HAP-1 (cell line): ENCODE measurements around the gene TACR1.
A peak's percentile ranks its signal among the peaks of the same experiment; 100 is the strongest.

Experiments
- DNase-seq, 2 experiments: peaks; one replicate each; pipeline ENCODE4 v3.0.0-alpha.2; 2016 to 2020; ENCODE audit warnings: low spot score in 2 of 2
- H3K27me3 ChIP-seq: fragments of 250-450 bp; sonication (Bioruptor Pico); 2 replicates; pipeline ENCODE4 v1.5.1; 2020; ENCODE audit warnings: low read depth, mild to moderate bottlenecking, moderate library complexity
- H3K36me3 ChIP-seq: fragments of 250-450 bp; sonication (Bioruptor Pico); replicated peaks from 2 replicates; pipeline ENCODE4 v1.5.1; 2020; ENCODE audit warnings: mild to moderate bottlenecking
- H3K4me1 ChIP-seq: fragments of 250-450 bp; sonication (Bioruptor Pico); 2 replicates; pipeline ENCODE4 v1.5.1; 2020; ENCODE audit warnings: mild to moderate bottlenecking
- H3K4me3 ChIP-seq: fragments of 250-450 bp; sonication (Bioruptor Pico); 2 replicates; pipeline ENCODE4 v1.5.1; 2020; ENCODE audit warnings: mild to moderate bottlenecking, moderate library complexity
- H3K9me3 ChIP-seq: fragments of 250-450 bp; sonication (Bioruptor Pico); 2 replicates; pipeline ENCODE4 v1.5.1; 2020; ENCODE audit warnings: mild to moderate bottlenecking, moderate library complexity
- in situ Hi-C: fragments of 300-500 bp; cut with MboI; formaldehyde crosslinking; loops from 3 replicates; pipeline ENCODE4 v1.14.3; 2020; ENCODE audit warnings: low sequenced_read_pairs, inconsistent platforms, mixed read lengths

TACR1 gene

DNA sequence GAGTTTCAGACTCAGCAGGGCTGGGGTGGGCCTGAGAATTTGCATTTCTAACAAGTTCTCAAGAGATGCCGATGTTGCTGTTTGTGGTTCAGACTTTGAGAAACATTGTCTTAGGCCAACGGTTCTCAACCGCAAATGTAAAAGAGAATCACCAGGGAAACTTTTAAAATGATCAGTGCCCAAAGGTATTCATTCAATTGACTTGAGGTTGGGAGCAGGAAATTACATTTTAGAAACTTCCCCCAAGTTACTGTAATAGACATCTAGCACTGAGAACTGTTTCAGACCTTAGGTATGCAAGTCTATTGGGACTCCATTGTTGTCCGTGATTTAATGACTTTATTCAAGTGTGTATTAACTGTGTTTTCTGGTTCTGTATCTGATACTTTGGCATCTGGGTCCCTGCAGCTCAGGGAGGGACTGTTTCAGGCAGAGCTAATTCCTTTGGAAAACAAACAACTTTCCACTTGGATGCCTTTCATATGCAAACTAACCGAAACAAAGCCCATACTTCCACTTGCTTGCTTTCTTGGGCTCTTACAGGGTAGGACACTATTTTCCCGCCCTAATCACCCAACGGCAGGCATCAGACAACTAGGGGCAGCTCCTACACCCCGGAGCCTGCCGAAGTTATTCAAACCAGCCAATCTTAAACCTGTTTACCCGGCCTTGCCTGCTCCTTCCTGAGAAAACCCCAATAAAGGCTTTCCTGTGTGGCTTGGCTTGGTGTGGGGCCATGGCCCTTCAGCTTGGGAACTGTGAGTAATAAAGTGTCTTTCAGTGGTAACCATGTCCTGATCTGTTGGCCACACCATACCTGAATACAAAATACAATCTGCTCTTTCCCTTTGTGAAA, 143.3 kb downstream of the TACR1 start:
- DNase-seq: peak; percentile 80 to 98
- H3K36me3 ChIP-seq: no peaks in the 10 kb centered on the region
- in situ Hi-C loops: loop anchor here (10.0 kb wide), 1 partner anchor 549 kb away; no protein-coding TSS in a partner anchor
- no peaks in the 10 kb centered on the region for H3K27me3 ChIP-seq
- H3K9me3 ChIP-seq: no peaks in the 10 kb centered on the region
- peaks cover 23% of the 10 kb centered on the region for H3K4me1 ChIP-seq
- no peak overlapping the region for H3K4me3 ChIP-seq

DNA sequence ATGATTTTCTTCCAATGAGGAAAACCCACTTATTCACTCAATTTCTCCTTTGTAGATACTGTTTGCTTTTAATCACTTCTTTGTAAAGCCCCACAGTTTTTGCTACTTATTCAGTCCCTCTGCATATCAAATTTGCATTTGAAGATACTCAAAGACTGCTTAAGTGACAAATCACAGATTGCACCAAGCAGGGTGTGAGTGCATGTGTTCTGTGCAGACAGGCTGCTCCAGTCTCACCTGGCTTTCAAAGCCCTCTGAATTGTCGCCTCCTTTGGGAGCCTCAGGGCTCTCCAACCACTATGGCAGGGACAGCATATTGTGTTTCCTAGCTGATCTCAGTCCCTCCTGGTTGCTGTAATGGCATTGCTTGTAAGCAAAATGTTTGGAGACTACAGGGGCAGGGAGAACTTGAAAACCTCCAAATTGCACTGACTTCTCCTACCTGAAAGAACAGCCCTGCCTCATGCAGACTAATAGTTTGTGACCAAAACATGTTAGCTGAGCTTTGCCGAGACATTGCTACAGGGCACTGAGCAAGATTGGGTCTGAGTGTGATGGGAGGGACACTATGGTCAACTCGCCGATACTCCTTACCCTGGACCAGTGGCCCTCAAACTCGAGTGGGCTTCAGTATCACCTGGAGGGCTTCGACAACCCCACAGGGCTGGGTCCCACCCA, 144.0 kb downstream of the TACR1 start:
- H3K4me1 ChIP-seq: peaks cover 23% of the 10 kb centered on the region
- no peaks in the 10 kb centered on the region for H3K9me3 ChIP-seq
- in situ Hi-C loops: loop anchor here (10.0 kb wide), 1 partner anchor 550 kb away; no protein-coding TSS in a partner anchor
- H3K4me3 ChIP-seq: no peak overlapping the region
- H3K27me3 ChIP-seq: no peaks in the 10 kb centered on the region
- H3K36me3 ChIP-seq: no peaks in the 10 kb centered on the region
- peak; percentile 49 to 60 for DNase-seq

DNA sequence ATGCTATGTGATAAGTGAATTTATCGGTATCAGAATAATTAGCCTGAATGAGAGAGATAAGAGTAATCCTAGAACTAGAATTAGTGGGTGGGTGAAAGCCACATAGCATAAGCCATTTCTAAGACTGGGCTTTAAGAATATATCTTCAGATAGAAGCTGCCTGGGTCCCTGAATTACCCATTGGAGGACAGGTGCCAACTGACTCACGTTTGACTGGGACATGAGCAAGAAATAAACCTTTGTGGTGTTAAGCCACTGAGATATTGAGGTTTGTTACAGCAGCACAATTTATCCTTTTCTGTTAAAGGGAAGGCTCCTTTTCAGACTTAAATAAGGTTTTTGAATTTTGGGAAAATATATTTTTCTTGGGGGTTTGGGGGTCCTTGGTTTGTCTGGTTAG, 145.0 kb downstream of the TACR1 start:
- DNase-seq: no peak
- Histone ChIP-seq H3K4me3 (no peak overlapping the region), H3K36me3 (no peaks in the 10 kb centered on the region), H3K9me3 (no peaks in the 10 kb centered on the region), H3K4me1 (peaks cover 23% of the 10 kb centered on the region), H3K27me3 (no peaks in the 10 kb centered on the region)
- in situ Hi-C loops: loop anchor here (10.0 kb wide), 1 partner anchor 551 kb away; no protein-coding TSS in a partner anchor

DNA sequence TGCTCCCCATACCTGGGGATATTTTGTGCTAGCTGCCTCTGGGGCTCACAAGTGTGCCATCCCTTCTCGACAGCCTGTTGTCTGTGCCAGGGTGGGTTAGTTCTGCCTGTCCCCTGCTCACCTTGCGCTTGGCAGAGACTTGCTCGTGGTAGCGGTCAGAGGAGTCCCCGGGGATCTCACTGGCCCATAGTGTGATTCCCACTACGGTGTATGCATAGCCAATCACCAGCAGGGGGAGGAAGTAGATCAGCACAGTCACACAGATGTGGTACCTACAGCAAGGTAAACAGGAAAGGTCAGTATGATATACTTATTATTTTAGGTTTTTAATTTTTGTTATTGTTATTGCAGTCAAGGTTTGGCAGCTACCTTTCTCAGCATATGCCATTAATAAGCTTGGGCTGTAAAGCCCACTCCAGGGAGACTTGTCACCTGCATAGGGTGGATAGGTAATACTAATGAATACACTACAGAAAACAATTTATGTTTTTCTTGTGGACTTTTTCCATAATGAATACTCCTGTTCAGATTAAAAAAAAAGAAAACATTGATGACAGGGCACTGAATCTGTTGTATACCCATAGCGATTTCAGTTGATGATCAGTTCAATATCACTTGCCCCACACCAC, 145.7 kb downstream of the TACR1 start:
- H3K9me3 ChIP-seq: no peaks in the 10 kb centered on the region
- in situ Hi-C loops: loop anchor here (10.0 kb wide), 1 partner anchor 551 kb away; no protein-coding TSS in a partner anchor
- H3K36me3 ChIP-seq: no peaks in the 10 kb centered on the region
- peaks cover 23% of the 10 kb centered on the region for H3K4me1 ChIP-seq
- no peak overlapping the region for H3K4me3 ChIP-seq
- DNase-seq: peak; percentile 63 to 73
- H3K27me3 ChIP-seq: no peaks in the 10 kb centered on the region

DNA sequence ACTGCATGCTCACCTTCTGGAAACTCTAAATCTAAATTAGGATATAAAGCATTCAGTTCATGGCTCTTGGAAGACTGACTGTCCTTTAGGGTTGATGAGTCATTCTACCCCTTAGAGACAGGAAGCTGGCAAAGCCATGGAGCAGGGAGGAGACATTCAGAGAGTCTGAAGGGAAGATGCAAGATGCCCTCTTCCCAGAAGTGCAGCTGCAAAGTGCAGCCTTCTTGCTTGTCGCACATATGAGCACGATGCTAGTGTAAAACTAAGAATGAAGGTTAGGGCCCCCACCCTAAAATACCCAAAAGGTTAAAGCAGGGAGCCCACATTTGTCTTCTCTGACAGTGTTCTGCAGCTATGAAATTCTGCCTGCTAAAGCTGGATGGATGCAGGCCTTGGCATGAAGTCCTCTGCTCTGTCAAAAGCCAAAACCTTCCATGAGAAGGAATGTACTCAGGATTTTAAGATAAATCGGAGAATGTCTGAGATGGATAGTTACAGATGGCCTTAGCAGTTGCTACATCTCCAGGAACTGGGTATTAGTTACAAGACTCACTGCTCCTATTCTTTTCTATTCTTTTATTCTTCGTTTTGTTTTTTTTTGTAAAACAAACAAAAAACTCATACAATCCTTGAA, 151.2 kb downstream of the TACR1 start:
- Histone ChIP-seq H3K4me1 (no peaks in the 10 kb centered on the region), H3K36me3 (no peaks in the 10 kb centered on the region), H3K4me3 (no peak overlapping the region), H3K27me3 (no peaks in the 10 kb centered on the region), H3K9me3 (no peaks in the 10 kb centered on the region)
- in situ Hi-C loops: no loop called here
- DNase-seq: no peak

DNA sequence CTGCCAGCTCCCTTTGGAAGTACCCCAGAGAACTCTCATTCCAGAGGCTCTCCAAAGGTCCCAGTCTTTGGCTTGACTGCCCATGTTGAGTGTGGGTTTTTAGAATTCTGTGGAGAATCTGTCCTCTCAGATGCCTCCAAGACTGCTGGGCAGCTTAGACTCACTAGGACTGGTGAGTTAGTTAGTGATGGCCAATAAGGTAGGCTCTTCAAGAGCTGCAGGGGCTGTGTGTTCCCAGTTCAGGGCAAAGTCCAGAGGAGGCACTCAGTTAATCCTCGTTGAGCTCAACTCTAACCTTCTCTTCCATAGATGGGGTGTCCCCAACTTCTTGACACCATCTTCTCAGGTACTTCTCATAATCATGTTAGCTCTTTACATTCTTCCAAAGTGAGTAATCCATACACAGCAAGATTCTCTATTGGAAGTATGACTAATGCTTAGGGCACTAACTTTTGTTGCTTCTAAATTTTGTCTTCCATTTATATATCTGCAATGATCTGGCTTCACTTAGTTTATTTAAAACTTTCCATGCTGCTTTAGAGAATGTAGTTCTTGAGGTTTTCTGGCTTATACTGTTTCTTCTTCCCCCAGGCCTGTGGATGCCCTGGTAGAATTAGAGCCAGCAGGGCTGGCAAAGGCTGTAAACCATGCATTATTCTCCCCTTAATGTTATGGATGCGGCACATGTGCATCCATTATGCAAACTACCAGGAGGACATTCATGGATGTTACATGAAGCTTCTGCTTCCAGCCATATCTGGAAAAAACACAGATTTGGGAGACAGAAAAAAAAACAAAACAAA, 151.9 kb downstream of the TACR1 start:
- in situ Hi-C loops: no loop called here
- H3K36me3 ChIP-seq: no peaks in the 10 kb centered on the region
- no peak overlapping the region for H3K4me3 ChIP-seq
- no peaks in the 10 kb centered on the region for H3K4me1 ChIP-seq
- H3K27me3 ChIP-seq: no peaks in the 10 kb centered on the region
- no peaks in the 10 kb centered on the region for H3K9me3 ChIP-seq
- no peak for DNase-seq

DNA sequence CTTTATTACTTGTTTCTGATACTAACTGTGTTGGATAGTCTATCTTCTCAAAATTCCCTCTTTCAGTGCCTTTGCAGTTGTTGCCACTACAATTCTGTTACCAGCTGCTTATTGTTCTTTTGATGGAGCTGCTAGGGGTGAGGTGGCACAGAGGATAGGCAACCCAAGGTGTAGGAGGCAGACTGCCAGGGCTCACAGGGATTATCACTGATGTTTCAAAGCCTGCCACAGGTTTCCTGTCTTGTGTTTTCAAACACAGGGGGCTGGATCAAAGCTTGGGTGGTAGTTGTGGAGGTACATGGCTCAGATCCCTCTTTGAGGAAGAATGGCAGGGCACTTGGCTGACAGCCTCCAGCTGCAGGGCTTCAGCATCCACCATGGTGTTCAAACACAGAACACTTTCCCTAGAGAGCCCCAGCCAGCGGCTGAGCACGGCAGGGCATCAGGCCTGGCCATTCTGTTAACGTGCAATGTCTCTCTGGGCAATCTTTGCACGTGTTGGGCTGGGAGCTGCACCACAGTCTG, 153.7 kb downstream of the TACR1 start:
- no peaks in the 10 kb centered on the region for H3K36me3 ChIP-seq
- no peaks in the 10 kb centered on the region for H3K4me1 ChIP-seq
- H3K4me3 ChIP-seq: no peak overlapping the region
- no peaks in the 10 kb centered on the region for H3K9me3 ChIP-seq
- in situ Hi-C loops: no loop called here
- H3K27me3 ChIP-seq: no peaks in the 10 kb centered on the region
- no peak for DNase-seq

DNA sequence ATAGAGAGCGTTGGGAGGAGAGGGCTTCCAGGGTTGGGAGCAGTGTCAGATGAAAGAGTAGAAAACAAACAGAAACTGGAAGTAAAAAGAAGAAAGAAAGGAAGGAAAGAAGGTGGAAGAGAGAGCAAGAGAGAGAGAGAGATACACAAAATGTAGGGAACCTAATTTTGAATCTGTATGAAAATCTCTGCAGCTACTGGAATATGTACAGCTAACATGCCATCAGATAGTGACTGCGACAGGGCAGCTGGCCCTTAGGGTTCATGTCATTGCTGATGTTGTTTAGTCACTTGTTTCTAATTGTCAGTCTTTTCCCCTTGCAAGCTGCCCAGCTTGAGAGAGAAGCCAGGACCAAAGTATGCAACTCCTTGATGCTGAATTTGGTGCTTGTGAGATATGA, 155.0 kb downstream of the TACR1 start:
- Histone ChIP-seq H3K9me3 (no peaks in the 10 kb centered on the region), H3K27me3 (no peaks in the 10 kb centered on the region), H3K36me3 (no peaks in the 10 kb centered on the region), H3K4me3 (no peak overlapping the region), H3K4me1 (no peaks in the 10 kb centered on the region)
- no peak for DNase-seq
- in situ Hi-C loops: no loop called here

DNA sequence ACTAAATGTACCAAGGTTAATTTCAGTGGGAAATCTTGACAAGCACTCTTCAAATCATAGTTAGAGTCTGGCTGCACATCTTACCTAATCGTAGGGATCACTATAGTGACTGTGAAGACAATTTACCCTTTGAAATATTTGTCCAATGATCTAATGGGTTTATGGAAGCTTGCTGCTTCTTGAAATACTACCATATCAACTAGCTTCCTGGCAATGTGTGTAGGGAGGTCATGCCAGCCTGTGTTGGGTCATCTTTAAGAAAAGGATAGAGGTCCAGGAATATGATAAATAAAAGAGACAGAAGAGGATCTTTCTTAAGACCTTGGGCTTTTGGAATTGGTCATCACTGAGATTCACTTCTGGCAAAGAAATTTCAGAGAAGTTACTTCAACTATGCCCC, 156.5 kb downstream of the TACR1 start:
- Histone ChIP-seq H3K4me1 (no peaks in the 10 kb centered on the region), H3K9me3 (no peaks in the 10 kb centered on the region), H3K4me3 (no peak overlapping the region), H3K36me3 (no peaks in the 10 kb centered on the region), H3K27me3 (no peaks in the 10 kb centered on the region)
- DNase-seq: no peak
- in situ Hi-C loops: no loop called here

DNA sequence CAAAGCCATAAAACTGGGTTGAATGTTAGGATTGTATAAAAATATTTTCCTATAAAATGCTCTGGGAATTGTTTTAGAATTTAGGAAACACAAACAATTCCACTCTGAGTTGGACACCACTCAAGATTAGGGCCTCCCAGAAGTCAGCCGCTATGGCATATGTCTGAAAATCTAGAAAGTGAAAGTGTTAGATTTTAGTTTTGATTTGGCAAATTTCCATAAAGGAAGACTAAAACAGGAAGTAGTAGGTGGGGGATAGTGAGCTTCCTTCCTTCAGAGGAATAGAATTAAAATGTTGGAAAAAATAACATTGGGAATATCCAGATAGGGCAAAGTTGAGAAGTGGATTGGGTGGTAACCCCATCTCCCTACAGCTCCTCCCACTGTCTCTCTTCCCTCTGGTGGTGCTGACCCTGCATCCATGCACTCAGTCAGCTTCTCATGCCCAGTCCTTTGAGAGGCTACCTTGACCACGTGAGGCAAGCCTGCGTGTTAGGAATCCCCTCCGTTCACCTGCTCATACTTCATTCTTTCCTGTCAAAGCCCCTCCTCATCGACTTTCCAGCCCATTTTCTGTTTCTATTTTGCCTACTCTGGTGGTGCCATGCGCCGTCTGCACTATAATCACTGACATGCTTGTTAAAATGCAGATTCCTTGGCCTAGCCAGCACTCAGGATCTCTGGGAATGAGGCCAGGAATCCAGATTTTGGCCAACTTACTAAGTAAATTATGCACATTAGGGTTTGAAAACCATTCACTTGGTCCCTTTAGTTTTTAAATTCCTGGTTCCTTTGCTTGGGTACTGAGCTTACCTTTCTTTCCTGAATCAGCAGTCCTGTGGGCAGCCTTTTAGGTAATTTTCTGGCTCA, 157.4 kb downstream of the TACR1 start:
- no peak for DNase-seq
- in situ Hi-C loops: no loop called here
- H3K27me3 ChIP-seq: no peaks in the 10 kb centered on the region
- no peaks in the 10 kb centered on the region for H3K9me3 ChIP-seq
- no peak overlapping the region for H3K4me3 ChIP-seq
- H3K36me3 ChIP-seq: no peaks in the 10 kb centered on the region
- H3K4me1 ChIP-seq: no peaks in the 10 kb centered on the region

DNA sequence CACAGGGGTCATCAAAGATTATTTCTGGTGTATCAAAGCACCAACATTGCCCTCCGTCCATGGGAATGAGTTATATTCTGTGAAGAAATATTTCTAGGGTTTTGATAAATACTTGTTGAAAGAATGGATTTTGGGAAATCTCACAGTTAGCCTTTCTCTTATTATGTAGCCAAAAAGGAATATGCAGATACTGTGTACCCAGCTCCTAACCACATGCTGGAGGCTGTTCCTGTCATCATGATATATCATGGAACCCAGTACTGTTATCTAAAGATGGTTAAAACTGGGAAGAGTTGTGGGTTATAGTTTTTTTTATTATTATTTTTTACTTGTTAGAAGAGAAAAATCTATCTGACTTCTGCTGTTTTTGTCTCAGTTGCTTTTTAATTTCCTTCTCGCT, 158.1 kb downstream of the TACR1 start:
- Histone ChIP-seq H3K36me3 (no peaks in the 10 kb centered on the region), H3K27me3 (no peaks in the 10 kb centered on the region), H3K4me3 (no peak overlapping the region), H3K9me3 (no peaks in the 10 kb centered on the region), H3K4me1 (no peaks in the 10 kb centered on the region)
- in situ Hi-C loops: no loop called here
- no peak for DNase-seq
